ENCODE data around the gene CTRL. TPM values are rescaled to one million over a fixed set of nuclear protein-coding genes. Genes with fewer than 3 reads are reported as not detected.
A peak's percentile ranks its signal among the peaks of the same experiment; 100 is the strongest.
"Not testable (repeated sequence)": the region's sequence is repeated elsewhere in the genome, so short reads cannot be mapped to it uniquely, and the experiment has no call there.

Gene CTRL
- total RNA-seq, 1 donor from 2014 or later: 0.98 TPM

DNA sequence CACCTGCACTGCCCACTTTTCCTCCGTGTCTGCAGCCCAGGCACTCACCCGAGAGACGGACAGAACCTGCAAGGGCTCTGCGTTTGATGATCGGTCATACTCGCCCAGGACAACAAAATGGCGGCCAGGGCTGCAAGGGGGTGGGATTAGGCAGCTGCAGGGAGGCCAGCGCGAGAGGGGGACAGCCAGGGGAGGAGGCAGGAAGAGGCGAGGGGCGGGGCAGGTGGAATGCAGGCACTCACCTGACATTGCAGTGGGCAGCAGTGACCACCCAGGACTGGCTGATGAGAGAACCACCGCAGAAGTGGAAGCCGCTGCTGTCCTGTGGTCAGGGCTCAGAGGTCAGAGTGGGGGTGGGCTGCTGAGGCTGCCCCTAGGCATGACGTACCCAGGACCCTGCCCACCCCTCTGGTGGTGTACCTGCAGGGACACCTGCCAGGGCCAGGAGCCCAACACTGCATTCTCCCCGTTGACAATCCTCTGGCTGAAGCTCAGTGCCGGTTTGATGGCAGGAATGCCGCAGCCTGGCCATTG, 917 bp downstream of the CTRL start:
- intact Hi-C loops (cut with DNase I): no loop called here
- DNase-seq (ENCODE audit: low spot score) (peak; percentile 56), ATAC-seq (no peak)

DNA sequence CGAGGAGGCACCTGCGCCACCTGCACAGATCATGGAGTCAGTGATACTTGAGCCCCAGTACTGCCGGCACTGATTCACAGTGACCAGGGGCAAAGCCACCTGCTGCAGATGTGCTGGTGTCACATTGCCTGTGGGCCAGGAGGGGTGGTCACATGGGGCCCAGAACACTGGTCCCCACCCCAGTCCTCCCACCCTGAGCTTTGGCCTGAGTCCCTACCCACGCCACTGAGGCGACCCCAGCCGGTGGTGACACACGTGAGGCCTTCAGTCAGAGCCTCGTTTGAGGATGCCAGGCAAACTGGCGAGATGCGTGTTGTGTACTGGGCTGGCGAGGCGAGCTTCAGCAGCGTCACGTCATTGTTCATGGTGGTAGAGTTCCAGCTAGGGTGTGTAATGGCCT, 1.5 kb downstream of the CTRL start:
- intact Hi-C loops (cut with DNase I): no loop called here
- ATAC-seq (no peak), DNase-seq (ENCODE audit: low spot score) (no peak)

DNA sequence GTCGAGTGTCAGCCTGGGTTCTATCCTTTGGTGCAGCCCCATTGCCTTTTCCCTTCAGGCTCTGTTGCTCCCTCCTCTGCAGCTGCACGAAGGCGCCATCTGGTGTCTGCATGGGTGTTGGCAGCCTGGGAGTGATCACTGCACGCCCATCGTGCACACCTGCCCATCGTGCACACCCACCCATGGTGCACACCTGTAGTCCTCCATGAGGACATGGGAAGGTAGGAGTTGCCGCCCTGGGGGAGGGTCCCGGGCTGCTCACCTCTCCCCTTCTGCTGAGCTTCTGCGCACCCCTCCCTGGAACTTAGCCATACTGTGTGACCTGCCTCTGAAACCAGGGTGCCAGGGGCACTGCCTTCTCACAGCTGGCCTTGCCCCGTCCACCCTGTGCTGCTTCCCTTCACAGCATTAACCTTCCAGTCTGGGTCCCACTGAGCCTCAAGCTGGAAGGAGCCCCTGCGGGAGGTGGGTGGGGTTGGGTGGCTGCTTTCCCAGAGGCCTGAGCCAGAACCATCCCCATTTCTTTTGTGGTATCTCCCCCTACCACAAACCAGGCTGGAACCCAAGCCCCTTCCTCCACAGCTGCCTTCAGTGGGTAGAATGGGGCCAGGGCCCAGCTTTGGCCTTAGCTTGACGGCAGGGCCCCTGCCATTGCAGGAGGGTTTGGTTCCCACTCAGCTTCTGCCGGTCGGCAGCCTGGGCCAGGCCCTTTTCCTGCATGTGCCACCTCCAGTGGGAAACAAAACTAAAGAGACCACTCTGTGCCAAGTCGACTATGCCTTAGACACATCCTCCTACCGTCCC, 2.9 kb downstream of the CTRL start:
- intact Hi-C loops (cut with DNase I): loop anchor here (5.0 kb wide), 1 partner anchor 46 kb away; the partner anchor contains the start of gene NRN1L
- peak; percentile 85 for DNase-seq (ENCODE audit: low spot score)
- peak; percentile 75 for ATAC-seq

DNA sequence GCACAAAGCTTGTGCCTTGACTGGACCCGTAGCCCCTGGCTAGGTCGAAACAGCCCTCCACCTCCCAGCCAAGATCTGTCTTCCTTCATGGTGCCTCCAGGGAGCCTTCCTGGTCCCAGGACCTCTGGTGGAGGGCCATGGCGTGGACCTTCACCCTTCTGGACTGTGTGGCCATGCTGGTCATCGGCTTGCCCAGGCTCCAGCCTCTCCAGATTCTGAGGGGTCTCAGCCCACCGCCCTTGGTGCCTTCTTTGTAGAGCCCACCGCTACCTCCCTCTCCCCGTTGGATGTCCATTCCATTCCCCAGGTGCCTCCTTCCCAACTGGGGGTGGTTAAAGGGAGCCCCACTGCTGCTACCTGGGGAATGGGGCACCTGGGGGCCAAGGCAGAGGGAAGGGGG, 3.5 kb downstream of the CTRL start:
- DNase-seq (ENCODE audit: low spot score) (no peak), ATAC-seq (peak; percentile 1)
- intact Hi-C loops (cut with DNase I): loop anchor here (5.0 kb wide), 1 partner anchor 46 kb away; the partner anchor contains the start of gene NRN1L

DNA sequence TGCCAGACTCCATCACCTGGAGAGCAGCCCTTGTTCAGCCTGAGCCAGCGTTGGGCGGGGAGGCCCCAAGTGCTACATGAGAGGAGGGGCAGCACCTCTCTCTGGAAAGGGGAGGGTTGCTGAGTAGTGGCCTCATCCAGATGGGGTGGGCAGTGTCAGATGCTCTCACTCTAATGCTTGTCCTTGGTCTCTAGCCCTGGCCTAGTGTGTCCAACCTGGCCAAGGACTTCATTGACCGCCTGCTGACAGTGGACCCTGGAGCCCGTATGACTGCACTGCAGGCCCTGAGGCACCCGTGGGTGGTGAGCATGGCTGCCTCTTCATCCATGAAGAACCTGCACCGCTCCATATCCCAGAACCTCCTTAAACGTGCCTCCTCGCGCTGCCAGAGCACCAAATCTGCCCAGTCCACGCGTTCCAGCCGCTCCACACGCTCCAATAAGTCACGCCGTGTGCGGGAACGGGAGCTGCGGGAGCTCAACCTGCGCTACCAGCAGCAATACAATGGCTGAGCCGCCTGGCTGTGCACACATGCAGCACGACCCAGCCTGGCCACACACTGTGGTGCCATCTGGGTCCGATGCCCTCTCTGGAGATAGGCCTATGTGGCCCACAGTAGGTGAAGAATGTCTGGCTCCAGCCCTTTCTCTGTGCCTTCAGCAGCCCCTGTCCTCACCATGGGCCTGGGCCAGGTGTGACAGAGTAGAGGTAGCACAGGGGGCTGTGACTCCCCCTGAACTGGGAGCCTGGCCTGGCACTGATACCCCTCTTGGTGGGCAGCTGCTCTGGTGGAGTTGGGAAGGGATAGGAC, 4.3 kb downstream of the CTRL start:
- ATAC-seq (no peak), DNase-seq (ENCODE audit: low spot score) (no peak)
- intact Hi-C loops (cut with DNase I): loop anchor here (5.0 kb wide), 1 partner anchor 45 kb away; the partner anchor contains the start of gene NRN1L

DNA sequence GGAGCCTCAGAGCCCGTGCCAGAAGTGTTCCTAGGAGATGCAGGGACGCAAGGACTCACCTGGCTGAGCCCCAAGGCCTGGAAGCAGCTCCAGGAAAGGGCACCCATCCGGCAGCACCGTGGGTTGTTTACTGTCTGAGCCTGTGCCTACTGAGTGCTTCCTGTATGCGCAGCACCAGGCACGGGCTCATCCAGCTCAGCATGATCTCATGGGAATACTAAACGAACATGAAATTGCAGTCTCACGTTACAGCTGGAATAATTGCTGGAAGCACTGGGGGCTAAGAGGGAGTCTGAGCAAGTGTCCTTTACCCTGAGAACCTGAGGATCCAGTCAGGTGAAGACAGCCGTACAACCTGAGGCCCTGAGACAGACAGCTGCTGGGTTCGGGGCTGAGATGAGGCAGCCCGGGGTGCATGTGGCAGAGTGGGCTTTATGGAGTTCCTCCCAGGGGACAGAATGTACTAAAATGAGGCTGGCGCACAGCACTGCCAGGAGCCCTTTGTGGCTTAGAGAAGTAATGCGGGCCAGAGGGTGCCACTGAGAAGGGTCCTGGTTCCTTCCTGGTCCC, 5.4 kb downstream of the CTRL start:
- DNase-seq (ENCODE audit: low spot score) (no peak), ATAC-seq (peak; percentile 40)
- intact Hi-C loops (cut with DNase I): loop anchor here (5.0 kb wide), 1 partner anchor 44 kb away; the partner anchor contains the start of gene NRN1L

DNA sequence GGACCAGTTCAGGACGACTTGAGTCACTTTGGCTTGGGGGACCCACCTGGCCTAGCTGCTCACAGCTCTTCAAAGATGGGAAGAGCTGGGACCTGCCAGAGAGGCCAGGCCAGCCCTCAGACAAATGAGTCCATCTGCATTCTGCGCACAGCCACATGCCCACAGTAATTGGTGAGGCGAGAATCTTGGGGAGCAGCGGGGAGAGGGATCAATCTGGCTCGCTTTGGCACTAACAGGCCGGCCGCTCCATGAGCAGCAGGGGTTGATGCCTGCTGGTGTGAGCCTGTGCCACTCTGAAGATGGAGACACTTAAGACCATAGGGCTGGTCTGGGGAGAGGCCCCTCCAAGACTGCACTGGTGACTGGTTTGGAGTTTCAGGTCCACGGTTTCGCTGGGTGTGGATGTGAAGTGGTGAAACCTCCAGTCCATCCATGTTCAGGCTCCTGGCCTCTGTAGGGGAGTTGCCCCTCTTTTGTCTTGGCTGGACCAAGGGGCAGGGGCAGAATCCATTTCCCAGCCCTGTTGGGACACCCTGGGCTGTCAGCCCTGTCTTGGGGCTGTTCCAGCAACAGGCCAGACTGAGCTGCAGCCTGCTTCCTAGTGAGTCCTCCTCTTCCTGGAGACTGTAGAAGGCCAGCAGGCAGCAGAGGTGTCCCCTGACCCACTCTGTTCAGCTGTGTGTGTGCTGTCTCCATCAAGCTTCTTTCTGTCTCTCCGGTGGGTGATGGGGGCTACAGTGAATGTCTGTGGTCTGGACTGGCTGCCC, 7.3 kb downstream of the CTRL start:
- ATAC-seq (no peak), DNase-seq (ENCODE audit: low spot score) (no peak)
- intact Hi-C loops (cut with DNase I): no loop called here

DNA sequence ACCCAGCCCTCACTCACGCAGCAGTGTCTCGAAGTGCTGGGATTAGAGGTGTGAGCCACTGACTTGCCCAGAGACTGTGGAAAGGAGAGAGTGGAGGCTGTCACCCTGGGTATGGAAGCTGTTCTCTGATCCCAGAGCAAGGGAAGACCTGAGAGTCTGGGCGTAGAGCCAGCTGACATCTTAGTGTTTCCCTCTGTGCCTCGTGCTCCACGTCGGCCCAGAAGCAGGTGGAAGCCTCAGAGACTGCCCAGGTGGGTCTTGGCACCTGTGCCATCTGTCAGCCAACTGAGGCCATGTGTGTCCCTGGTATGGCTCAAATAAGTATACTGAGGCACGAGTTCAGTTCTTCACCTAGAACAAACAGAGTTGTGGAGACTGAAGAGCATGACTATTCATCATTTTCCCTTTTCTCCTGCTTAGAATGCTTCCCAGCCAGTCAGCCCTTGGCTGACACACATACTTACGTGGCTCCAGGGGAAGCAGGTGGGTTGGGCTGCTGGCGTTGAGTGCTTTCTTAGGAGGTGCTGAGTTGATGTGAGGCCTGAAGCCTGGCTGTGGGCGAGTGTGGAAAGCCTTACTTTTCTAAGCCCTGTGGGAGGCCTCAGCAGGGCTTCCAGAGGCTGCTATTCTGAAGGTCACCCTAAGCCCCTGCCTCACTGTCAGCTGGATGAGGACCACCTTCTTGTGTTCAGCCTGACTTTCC, 8.1 kb downstream of the CTRL start:
- DNase-seq (ENCODE audit: low spot score) (peak; percentile 56), ATAC-seq (no peak)
- intact Hi-C loops (cut with DNase I): no loop called here

DNA sequence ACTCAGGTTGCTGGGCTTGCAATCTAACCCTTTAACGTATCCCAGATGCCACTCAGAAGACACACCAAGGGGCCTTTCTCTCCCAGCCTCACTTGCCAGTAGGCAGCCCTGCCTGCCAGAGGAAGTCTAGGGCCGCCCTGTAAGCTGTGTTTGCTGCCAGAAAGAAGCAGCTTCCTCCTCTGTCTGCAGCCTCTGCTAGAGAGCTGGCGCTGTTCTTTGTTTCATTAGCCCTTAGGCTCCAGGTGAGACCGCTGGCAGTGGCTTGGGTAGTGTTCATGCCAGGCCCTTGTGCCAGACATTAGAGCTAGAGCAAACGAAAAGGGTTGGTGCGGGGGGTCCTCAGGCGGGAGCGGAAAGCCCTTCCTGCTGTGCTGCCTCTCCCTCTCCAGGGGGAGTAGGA, 8.9 kb downstream of the CTRL start:
- intact Hi-C loops (cut with DNase I): no loop called here

DNA sequence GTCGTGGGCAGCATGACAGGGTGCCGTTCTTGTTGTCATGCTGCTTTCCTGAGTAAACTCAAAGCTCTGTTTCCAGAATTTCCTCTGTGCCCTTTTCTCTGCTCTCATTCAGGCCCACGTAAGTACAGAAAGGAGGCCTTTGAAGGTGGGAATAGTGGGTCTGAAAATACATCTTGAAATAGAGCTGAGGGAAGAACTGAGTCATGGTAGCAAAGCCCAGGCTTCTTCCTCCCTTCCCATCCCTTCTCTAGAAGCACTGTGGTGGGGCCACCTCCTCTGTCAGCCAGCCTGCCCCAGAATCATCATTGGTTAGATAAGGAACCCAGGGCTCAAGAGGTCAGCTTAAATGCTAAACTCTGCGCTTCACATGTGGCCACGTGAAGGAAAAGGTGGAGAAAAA, 9.4 kb downstream of the CTRL start:
- DNase-seq (ENCODE audit: low spot score) (no peak), ATAC-seq (no peak)
- intact Hi-C loops (cut with DNase I): no loop called here

More for the DNA sequence above, 8.9 kb downstream of the CTRL start:
- DNase-seq (ENCODE audit: low spot score) (no peak), ATAC-seq (no peak)

DNA sequence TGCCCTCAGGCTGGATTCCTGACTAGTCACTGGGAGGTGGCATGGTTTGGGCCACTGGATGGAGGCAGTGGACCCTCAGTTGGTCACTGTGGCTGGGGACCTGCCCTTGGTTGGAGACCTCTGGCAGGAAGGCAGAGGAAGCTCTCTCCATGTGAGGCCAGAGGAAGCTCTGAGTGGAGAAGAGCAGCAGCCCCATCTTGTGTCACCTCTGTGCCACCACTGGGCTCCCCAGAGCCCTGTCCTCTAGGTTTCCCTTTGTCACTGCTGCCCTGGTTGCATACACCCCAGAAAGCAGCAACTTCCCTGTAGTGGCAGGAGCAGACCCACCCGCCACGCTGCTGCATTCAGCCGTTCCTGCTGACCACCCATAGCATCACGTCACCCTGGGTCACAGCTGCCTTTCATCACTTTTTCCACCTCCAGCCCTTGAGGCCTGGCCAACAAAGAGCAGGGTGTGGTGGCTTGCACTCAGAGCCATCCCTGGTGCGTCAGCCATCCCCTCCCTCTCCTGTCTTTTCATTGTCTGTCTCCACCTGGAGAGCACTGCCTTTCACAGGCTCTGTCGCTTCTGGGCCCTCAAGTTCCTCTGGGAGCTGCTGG, 11.9 kb downstream of the CTRL start:
- ATAC-seq (peak; percentile 67), DNase-seq (ENCODE audit: low spot score) (peak; percentile 63)
- intact Hi-C loops (cut with DNase I): no loop called here

DNA sequence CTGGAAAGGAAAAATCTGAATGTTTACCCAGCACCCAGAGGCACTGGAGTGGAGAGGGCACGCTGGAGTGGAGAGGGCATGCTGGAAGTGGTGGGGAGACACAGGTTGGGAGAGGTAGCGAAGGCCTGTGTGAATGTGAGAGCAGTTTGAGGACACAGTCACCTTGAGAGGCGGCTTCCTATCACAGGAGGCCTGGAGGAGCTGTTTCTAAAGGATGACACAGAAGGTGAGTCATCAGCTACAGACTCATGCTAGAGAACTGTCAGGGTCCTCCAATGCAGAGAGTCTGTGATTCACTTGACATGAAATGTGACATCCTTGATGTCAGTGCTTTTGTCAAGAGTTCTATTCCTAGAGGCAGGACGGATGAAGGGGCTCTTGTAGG, 13.8 kb downstream of the CTRL start:
- DNase-seq (ENCODE audit: low spot score): no peak
- intact Hi-C loops (cut with DNase I): no loop called here
- no peak for ATAC-seq

DNA sequence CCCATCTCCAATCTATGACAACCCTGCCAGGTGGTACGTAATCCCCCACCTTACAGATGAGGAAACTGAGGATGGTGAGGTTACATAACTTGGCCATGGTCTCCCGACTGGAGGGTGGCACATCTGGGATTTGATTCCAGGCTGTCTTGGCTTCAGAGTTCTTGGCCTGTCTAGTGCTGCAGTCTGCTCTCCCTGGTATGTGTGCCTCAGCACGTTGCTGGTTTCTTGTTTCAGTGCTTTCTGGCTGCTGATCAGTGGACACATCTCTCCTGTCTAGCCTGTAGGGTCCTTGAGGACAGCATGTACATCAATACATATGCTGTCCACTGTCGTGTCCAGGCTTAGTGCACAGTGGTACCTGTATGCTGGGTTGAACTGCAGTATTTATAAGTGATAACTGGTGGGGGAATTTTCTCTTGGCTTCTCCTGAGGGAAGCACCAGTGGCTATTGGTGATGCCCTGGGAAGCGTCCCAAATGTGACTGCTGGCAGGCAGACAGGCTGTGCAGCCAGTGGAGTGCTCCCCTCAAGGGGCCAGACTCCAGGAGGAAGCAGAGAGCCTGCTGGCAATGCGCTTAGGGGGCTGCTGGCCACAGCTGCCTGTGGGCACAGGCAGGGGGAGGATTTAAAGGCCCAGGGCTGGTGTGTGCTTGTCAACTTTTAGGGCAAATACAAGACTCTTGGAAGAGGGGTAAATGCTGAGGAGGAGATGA, 14.4 kb downstream of the CTRL start:
- no peak for DNase-seq (ENCODE audit: low spot score)
- peak; percentile 9 for ATAC-seq
- intact Hi-C loops (cut with DNase I): no loop called here

DNA sequence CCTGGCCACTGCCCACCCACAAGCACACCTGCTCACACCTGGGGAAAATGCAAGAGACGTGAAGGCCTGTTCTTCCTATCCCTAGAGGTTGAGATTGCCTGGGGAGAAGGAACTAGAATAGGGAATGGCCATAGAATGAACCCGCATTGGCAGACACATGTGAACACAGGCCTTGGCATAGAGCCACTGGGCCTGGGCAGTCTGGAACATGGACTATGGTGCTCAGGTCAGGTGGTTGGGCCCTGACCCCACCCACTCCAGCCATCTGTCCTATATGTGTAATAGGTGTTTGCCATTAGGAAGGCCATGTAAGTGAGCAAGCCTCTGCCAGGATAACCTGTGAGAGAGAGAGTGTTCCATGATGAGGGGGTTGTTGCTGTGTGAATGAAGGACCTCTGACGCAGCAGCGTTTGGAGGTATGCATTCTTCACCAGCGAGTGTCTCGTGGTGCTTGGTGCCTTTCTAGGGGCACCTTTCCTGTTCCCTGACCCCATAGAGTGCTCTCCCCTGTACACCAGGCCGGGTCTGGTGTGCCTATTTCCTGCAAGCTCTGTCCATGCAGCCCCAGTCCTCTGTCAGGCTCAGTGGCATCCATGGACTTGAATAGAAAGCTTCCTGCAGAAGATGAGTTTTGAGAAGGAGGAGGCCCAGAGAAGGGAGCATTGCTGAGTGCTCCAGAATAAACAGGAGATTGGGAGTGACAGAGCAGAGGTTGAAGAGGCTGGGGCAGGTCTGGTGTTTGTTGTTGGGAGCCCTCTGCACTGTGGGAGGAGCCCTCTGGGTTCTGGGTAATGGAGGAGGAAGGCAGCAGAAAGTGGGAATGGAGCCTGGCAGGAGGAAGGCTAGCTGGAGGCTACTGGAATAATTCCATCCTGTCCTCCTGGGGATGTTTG, 15.6 kb downstream of the CTRL start:
- ATAC-seq: peak; percentile 58
- intact Hi-C loops (cut with DNase I): no loop called here

DNA sequence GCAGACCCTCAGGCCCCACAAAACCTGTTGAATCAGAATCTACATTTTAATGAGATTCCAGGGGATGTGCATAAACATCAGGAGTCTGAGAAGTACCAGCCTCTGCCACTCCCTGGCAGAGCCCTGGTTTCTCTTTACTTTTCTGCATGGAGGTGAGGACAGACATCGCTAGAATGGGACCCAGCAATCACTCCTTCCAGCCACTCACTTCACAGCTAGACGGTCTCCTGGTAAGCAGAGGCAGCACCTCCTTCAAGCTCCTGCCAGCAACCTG, 16.2 kb downstream of the CTRL start:
- ATAC-seq; intact Hi-C loops (cut with DNase I); DNase-seq (ENCODE audit: low spot score): not testable (repeated sequence)

More for the DNA sequence above, 15.6 kb downstream of the CTRL start:
- DNase-seq (ENCODE audit: low spot score): no peak

DNA sequence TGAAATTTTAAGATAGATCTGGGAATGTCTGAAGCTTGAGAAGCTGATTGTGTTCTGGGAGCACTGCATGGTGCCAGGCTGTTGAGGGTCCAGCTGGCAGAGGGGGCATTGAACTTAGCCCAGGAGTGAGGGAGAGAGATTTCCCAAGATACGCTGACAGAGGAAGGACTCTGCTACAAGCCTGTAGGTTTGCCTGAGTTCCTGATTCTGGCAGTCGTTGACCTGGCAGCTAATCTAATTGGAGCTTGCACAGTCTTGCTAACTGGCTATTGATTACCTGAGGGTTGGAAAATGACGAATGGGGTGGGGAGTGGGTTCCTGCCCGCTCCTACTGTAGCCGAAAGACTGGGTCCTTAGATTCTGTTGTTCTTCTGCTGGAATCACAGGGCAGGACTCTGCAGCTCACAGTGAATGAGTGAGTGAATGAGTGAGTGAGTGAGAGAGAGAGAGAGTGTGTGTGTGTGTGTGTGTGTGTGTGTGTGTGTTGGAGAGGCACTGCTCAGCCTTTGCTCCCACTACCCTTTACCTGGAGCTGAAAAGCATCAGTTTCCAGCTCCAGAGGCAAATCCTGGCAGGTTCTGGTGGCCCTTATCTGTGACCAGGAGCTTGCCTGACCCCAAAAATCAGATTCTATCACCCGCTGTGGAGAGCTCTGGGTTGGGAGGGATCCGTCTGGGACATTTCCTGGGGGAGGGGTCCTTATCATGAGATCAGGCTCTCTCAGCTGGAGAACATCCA, 16.7 kb downstream of the CTRL start:
- ATAC-seq: no peak
- DNase-seq (ENCODE audit: low spot score): no peak
- intact Hi-C loops (cut with DNase I): no loop called here

All from sciatic nerve (tissue), 2 donors.